Raji (cell line): ENCODE data around the gene ADSL.

Experiments used
- POLR2A ChIP-seq: IDR thresholded peaks from 2 replicates; pipeline ENCODE4 v1.6.1; 2011; ENCODE audit warnings: low read depth, low read length, control low read depth; ENCODE audit not compliant: insufficient read depth

Gene ADSL

DNA sequence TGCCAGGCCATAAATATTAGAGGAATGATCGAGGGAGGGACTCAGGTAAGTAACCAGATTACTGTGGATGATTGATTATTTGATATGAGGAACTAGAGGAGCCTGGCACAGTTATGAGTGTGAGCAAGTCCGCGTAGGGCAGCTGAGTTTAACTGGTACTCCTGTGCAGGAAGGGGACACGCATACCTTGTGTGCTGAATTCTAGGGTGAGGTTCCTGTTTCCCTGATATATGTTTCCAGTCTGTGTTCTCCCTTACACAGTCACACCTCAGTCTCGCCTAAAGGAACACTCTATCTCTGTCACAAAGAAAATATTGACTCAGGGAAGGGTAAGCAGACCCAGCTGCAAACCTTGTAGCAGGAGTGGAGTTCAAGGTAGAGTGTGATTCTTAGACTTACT, 41.4 kb downstream of the ADSL start:
- no peak for TF ChIP-seq POLR2A

GRCh38 chr22:40388231-40388630, 41.9 kb downstream of the ADSL start:
- TF ChIP-seq POLR2A: no peak

DNA sequence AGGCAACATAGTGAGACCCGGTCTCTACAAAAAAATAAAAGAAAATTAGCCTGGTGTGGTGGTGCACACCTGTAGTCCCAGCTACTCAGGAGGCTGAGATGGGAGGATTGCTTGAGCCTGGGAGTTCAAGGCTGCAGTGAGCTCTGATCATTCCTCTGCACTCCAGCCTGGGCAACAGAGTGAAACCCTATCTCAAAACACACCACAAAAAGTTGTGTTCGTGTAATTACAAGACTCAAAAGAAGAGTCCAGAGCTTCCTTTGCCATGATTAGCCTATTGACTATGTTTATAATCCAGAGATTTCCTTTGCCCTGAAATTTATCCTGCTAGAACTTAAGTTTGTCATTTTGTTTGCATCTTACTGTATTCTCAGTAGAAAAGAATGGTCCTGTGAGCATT, 45.1 kb downstream of the ADSL start:
- TF ChIP-seq POLR2A: no peak

GRCh38 chr22:40392618-40393017, 46.3 kb downstream of the ADSL start:
- no peak for TF ChIP-seq POLR2A

- TF ChIP-seq POLR2A: no peak
These were observed 48.3 kb downstream of the ADSL start for GRCh38 chr22:40394607-40395006.

DNA sequence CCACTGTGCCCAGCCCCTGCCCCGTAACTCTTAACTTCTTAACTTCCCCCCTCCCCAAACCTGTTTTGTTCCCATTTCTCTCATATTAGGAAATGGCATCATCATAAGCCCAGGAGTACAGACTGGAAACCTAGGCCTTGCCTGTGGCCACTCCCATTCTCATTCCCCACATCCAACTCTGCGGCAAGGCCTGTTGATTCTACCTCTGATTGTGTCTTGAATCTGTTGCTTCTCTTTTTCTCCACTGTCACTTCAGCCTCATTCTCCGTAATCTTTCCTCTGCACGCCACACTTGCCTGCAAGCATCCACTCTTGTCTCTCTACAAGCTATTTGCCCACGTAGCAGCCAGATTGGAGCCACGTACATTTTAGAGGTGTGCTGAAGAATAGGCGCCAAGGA, 49.3 kb downstream of the ADSL start:
- TF ChIP-seq POLR2A: no peak

GRCh38 chr22:40396882-40397281, 50.6 kb downstream of the ADSL start:
- TF ChIP-seq POLR2A: no peak

DNA sequence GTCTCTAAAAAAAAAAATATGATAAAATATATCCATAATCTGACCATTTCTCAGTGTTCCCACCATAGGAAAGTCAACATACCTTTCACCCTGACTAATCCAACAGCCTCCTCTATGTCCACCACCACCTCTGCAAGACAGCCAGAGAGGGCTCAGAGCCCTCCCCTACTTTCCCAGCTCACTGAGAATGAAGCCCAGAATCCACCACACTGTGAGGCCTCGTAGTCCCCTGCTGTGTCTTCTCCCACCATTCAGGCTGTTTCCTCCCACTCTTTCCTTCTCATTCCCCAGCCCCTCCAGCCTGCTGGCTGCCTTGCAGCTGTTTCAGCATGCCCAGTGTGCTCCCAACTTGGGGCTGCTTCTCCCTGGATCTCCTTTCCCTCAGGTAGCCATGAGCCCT, 51.1 kb downstream of the ADSL start:
- TF ChIP-seq POLR2A: no peak

DNA sequence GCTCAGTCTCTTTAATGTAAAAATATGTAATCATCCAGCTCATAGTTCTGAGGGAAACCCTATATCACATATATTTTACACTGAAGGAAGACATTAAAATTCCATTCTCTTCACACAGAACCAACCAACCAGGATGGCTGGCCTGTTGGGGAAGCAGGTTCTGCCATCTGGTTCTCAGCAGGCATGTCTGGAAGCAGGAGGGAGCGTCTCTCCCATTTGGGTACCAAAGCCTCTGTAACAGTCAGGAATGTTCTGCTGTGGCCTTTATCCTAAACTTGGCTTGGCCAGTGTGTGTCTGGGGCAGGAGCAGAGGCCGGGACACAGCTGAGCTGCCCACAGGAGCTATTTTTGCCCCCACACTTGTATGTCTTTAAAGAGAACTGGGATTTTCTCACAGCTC, 53.3 kb downstream of the ADSL start:
- no peak for TF ChIP-seq POLR2A

DNA sequence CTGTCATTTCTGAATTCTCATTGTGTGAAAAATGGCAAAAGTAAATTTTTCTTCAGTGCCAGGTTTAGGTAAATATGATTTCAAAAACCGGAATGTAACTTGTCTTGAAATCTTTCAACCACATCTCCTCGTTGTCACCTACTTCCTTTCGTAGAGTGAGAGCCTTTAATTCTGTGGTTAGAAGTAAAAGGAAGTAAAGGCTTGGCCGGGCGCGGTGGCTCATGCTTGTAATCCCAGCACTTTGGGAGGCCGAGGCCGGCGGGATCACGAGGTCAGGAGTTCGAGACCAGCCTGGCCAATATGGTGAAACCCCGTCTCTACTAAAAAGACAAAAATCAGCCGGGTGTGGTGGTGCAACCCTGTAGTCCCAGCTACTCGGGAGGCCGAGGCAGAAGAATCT, 53.9 kb downstream of the ADSL start:
- TF ChIP-seq POLR2A: no peak

DNA sequence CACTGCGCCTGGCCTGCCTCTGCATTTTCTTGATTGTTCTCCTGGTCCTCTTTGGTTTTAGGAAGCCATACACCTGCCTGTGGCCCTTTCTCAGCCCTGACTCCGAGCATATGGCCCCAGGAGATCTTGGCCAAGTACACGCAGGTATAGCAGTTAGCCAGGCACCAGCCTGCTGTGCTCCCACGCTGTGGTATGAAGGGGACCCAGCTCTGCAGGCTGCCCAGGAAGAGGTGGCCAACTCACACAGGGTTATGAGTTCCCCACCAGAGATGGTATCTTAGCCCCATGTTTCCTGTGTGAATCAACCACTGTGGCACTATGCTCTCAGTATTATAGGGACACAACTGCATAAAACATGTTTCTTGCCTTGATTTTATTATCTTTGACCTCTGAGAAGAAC, 55.2 kb downstream of the ADSL start:
- no peak for TF ChIP-seq POLR2A

- TF ChIP-seq POLR2A: no peak
These were observed 55.7 kb downstream of the ADSL start for GRCh38 chr22:40401981-40402406.

DNA sequence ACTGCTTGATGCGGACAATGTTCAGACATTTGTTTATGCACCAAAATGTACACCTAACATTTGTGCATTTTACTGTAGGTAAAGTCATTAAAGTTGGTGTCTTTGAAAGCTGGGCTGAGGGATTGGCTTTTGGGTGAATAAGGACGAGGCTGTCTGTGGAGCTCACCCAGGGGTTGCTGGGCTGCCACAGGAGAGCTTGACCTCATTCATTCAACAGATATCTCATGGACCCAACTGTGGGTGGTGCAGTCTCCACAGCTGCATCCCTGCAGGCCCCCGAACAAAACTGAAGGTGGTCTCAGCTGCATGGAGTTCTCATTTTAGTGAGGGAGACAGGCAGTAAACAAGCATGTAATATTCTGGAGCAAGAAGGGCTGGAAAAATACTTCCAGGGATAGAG, 56.8 kb downstream of the ADSL start:
- no peak for TF ChIP-seq POLR2A

- no peak for TF ChIP-seq POLR2A
These were observed 57.4 kb downstream of the ADSL start for GRCh38 chr22:40403651-40404050.

DNA sequence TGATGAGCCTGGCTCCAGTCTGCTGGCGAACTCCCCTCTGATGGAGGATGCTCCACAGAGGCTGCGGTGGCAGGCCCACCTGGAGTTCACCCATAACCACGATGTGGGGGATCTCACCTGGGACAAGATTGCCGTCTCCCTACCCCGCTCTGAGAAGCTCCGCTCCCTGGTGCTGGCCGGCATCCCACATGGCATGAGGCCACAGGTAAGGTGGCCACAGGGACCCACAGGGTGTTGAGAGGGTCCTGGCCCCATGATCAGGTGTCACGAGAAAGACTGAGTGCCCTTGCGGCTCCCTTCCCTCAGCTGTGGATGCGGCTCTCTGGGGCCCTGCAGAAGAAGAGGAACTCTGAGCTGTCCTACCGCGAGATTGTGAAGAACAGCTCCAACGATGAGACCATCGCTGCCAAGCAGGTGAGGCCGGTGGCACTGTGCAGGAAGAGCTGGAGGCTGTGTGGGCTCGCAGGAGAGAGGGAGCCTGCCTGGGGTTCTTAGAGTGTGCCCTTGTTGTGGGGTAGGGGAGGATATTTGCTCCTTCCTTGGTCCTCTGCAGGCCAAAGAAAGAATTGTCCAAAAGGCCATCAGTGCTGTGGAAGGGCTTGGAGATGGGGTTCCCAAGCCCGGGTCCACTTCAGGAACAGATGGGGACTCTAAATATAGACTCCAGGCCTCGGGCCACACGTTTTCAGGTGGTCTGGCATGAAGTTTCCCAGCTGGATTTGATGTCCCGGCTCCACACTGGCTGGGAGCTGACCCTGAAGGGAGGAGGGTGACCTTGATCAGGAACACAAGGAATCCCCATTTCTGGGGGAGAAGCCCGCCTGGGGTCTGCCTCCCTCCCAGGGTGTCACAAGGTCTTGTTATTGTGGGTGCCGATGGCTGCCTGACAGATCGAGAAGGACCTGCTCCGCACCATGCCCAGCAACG, 58.2 kb downstream of the ADSL start:
- no peak for TF ChIP-seq POLR2A

- TF ChIP-seq POLR2A: no peak
These were observed 59.1 kb downstream of the ADSL start for GRCh38 chr22:40405178-40406062.

DNA sequence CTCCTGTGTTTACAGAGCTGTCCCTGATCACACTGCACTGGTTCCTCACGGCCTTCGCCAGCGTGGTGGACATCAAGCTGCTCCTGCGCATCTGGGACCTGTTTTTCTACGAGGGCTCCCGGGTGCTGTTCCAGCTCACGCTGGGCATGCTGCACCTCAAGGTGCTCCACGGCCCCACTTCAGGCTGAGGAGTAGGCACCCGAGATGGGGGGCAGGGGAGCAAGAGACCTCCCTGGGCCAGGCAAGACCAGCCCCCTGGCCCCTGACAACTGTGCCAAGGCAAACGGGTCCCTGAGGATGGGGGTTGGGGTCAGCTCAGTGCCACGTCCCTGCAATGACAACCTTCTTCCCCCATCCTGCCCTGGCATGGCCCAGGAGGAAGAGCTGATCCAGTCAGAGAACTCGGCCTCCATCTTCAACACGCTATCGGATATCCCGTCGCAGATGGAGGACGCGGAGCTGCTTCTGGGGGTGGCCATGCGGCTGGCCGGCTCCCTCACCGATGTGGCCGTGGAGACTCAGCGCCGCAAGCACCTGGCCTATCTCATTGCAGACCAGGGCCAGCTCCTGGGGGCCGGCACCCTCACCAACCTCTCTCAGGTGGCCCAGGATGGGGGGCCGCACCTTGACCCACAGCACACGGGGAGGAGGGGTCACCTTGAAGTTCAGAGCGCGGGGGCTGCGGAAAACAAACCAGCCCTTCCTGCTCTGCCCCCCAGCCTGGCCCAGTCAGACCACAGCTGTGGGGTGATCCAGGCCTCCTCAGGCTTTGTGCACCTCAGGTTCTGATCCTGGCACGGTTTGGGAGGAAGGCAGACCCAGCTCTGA, 60.0 kb downstream of the ADSL start:
- TF ChIP-seq POLR2A: no peak
